DND-41 (cell line): ENCODE measurements around the gene FOXJ3.

ENCODE experiments used
- EZH2 ChIP-seq: IDR thresholded peaks from 3 replicates; pipeline ENCODE4 v1.6.1; 2012; ENCODE audit warnings: borderline replicate concordance, low read depth, mild to moderate bottlenecking, moderate library complexity, low read length, inconsistent platforms; ENCODE audit not compliant: severe bottlenecking
- TF ChIP-seq, protein P1 (sequence below): IDR thresholded peaks from 2 replicates; pipeline ENCODE4 v1.5.1; 2012; ENCODE audit warnings: borderline replicate concordance, low read length, moderate library complexity, mild to moderate bottlenecking; ENCODE audit not compliant: poor library complexity, severe bottlenecking; ENCODE audit errors: extremely low read depth

GRCh38 chr1:42128964-42129363 is 206.1 kb downstream of the FOXJ3 start:
- TF ChIP-seq, protein P1, sequence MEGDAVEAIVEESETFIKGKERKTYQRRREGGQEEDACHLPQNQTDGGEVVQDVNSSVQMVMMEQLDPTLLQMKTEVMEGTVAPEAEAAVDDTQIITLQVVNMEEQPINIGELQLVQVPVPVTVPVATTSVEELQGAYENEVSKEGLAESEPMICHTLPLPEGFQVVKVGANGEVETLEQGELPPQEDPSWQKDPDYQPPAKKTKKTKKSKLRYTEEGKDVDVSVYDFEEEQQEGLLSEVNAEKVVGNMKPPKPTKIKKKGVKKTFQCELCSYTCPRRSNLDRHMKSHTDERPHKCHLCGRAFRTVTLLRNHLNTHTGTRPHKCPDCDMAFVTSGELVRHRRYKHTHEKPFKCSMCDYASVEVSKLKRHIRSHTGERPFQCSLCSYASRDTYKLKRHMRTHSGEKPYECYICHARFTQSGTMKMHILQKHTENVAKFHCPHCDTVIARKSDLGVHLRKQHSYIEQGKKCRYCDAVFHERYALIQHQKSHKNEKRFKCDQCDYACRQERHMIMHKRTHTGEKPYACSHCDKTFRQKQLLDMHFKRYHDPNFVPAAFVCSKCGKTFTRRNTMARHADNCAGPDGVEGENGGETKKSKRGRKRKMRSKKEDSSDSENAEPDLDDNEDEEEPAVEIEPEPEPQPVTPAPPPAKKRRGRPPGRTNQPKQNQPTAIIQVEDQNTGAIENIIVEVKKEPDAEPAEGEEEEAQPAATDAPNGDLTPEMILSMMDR = no peak
- TF ChIP-seq EZH2 = no peak
